ENCODE data around the gene ANKRD16. TPM values are rescaled to one million over a fixed set of nuclear protein-coding genes. Genes with fewer than 3 reads are reported as not detected.
"Not testable (repeated sequence)": the region's sequence is repeated elsewhere in the genome, so short reads cannot be mapped to it uniquely, and the experiment has no call there.

Gene ANKRD16
- total RNA-seq, 1 donor from 2014 or later: 4.5 TPM

- DNase-seq (ENCODE audit: low read depth in 2 of 2): not testable (repeated sequence)
These were observed 53.5 kb downstream of the ANKRD16 start for GRCh38 chr10:5836181-5836580.

- no peak for DNase-seq (ENCODE audit: low read depth in 2 of 2)
These were observed 54.1 kb downstream of the ANKRD16 start for GRCh38 chr10:5835446-5836095.

GRCh38 chr10:5833814-5834213 lies 55.9 kb downstream of the ANKRD16 start:
- no peak for DNase-seq (ENCODE audit: low read depth in 2 of 2)

GRCh38 chr10:5832946-5833345 lies 56.7 kb downstream of the ANKRD16 start:
- no peak for DNase-seq (ENCODE audit: low read depth in 2 of 2)

GRCh38 chr10:5831446-5831782 lies 58.3 kb downstream of the ANKRD16 start:
- DNase-seq (ENCODE audit: low read depth in 2 of 2): no peak

- no peak for DNase-seq (ENCODE audit: low read depth in 2 of 2)
These were observed 58.9 kb downstream of the ANKRD16 start for GRCh38 chr10:5830629-5831445.

- no peak for DNase-seq (ENCODE audit: low read depth in 2 of 2)
These were observed 60.4 kb downstream of the ANKRD16 start for GRCh38 chr10:5829267-5829666.

GRCh38 chr10:5828725-5829124 lies 61.0 kb downstream of the ANKRD16 start:
- DNase-seq (ENCODE audit: low read depth in 2 of 2): no peak

- no peak for DNase-seq (ENCODE audit: low read depth in 2 of 2)
These were observed 61.9 kb downstream of the ANKRD16 start for GRCh38 chr10:5827841-5828240.

GRCh38 chr10:5826511-5826910 lies 63.2 kb downstream of the ANKRD16 start:
- not testable (repeated sequence) for DNase-seq (ENCODE audit: low read depth in 2 of 2)

- DNase-seq (ENCODE audit: low read depth in 2 of 2): no peak
These were observed 70.8 kb downstream of the ANKRD16 start for GRCh38 chr10:5818894-5819293.

- no peak for DNase-seq (ENCODE audit: low read depth in 2 of 2)
These were observed 71.7 kb downstream of the ANKRD16 start for GRCh38 chr10:5818048-5818331.

- no peak for DNase-seq (ENCODE audit: low read depth in 2 of 2)
These were observed 72.2 kb downstream of the ANKRD16 start for GRCh38 chr10:5817322-5818047.

GRCh38 chr10:5816170-5816569 lies 73.5 kb downstream of the ANKRD16 start:
- DNase-seq (ENCODE audit: low read depth in 2 of 2): no peak

GRCh38 chr10:5814110-5815107 lies 75.3 kb downstream of the ANKRD16 start:
- no peak for DNase-seq (ENCODE audit: low read depth in 2 of 2)

- DNase-seq (ENCODE audit: low read depth in 2 of 2): peak; percentile 89 to 97
These were observed 76.2 kb downstream of the ANKRD16 start, which contains the start of gene GDI2 for GRCh38 chr10:5813341-5814109. Gene GDI2 (minus strand): TSS chr10:5813434. CDS start chr10:5813258, 176 bp downstream.

- DNase-seq (ENCODE audit: low read depth in 2 of 2): no peak
These were observed 76.7 kb downstream of the ANKRD16 start for GRCh38 chr10:5813091-5813340.

- peak; percentile 2 to 41 for DNase-seq (ENCODE audit: low read depth in 2 of 2)
These were observed 77.2 kb downstream of the ANKRD16 start for GRCh38 chr10:5812283-5813090.

Data from dermis microvascular lymphatic vessel endothelial cell (primary cell).